SK-N-MC (cell line): ENCODE data around the gene ATG16L2.
A peak's percentile ranks its signal among the peaks of the same experiment; 100 is the strongest.

Experiments used
- EZH2 ChIP-seq: fragments of 200-600 bp; sonication (generic); IDR thresholded peaks from one replicate; pipeline ENCODE4 v1.6.1; 2017; ENCODE audit warnings: antibody characterized with exemption
- POLR2AphosphoS5 ChIP-seq: IDR thresholded peaks from 2 replicates; pipeline ENCODE4 v1.6.1; 2012; ENCODE audit warnings: mild to moderate bottlenecking, low read depth, low read length, borderline replicate concordance

DNA sequence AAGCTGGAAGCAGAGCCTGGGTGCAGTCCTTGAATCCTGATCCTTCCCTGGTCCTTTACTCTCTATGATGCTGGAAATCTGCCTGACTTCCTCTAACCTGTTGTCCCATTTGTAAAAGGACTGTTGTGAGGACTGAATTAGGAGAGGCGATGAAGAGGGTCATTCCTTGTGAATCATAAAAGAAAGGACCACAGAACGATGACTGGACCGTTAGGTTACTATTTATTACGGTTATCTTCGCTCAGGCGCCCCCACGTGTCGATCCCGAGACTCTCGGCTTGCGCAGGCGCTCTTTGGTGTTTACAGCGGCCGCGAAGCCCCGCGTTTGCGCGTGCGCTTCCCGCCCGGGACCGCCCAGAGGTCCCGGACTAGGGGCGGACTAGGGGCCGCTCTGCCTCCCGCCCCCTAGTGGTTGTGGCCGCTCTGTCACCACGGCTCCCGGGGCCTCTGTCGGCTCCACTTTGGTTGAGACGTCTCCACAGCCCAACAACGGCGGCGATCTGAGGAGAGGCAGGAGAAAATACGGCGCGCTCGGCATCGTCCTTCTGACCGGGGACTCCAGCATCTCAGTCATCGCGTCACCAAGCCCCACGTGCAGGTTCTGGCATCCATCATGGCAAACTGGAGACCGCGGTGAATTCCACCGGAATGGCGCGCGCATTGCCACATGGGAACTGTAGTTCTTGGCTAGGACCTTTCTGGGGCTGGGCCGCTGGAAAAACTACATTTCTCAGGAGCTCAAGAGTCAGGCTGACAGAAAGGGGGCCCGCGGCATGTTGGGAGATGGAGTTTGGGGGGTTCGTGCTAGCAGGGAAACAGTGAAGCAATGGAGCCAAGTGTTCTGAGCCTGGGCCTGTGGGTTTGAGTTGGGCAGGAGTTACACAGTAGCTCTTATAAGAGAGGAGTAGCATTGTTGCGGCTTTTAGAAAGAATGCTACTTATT is 20.5 kb upstream of the ATG16L2 start, which contains the start of gene STARD10:
- TF ChIP-seq EZH2 (no peak), POLR2AphosphoS5 (peak; percentile 61)
